IPS-20b (cell line): Measurements from ENCODE around the gene PRKCE.

Source experiments
- H3K27ac ChIP-seq: one replicate; pipeline ENCODE4 v1.5.1; 2013; ENCODE audit warnings: low read length
- H3K27me3 ChIP-seq: 2 replicates; pipeline ENCODE4 v1.6.1; 2013; ENCODE audit warnings: mild to moderate bottlenecking, low read length, inconsistent platforms; ENCODE audit not compliant: insufficient read depth
- H3K36me3 ChIP-seq: 2 replicates; pipeline ENCODE4 v1.6.1; 2013; ENCODE audit warnings: low read depth, mild to moderate bottlenecking, inconsistent platforms, low read length, moderate library complexity; ENCODE audit not compliant: insufficient read depth
- H3K4me1 ChIP-seq: 2 replicates; pipeline ENCODE4 v1.6.1; 2013; ENCODE audit warnings: mild to moderate bottlenecking, control low read depth, inconsistent platforms, low read length, moderate library complexity; ENCODE audit not compliant: insufficient read depth
- H3K4me3 ChIP-seq: 2 replicates; pipeline ENCODE4 v1.5.1; 2013; ENCODE audit warnings: mild to moderate bottlenecking, low read length, inconsistent platforms
- H3K9ac ChIP-seq: 2 replicates; pipeline ENCODE4 v1.6.1; 2013; ENCODE audit warnings: low read depth, mild to moderate bottlenecking, inconsistent platforms, low read length, moderate library complexity
- H3K9me3 ChIP-seq: 2 replicates; pipeline ENCODE4 v1.6.1; 2013; ENCODE audit warnings: mild to moderate bottlenecking, low read depth, low read length, inconsistent platforms; ENCODE audit not compliant: insufficient read depth

PRKCE gene

DNA sequence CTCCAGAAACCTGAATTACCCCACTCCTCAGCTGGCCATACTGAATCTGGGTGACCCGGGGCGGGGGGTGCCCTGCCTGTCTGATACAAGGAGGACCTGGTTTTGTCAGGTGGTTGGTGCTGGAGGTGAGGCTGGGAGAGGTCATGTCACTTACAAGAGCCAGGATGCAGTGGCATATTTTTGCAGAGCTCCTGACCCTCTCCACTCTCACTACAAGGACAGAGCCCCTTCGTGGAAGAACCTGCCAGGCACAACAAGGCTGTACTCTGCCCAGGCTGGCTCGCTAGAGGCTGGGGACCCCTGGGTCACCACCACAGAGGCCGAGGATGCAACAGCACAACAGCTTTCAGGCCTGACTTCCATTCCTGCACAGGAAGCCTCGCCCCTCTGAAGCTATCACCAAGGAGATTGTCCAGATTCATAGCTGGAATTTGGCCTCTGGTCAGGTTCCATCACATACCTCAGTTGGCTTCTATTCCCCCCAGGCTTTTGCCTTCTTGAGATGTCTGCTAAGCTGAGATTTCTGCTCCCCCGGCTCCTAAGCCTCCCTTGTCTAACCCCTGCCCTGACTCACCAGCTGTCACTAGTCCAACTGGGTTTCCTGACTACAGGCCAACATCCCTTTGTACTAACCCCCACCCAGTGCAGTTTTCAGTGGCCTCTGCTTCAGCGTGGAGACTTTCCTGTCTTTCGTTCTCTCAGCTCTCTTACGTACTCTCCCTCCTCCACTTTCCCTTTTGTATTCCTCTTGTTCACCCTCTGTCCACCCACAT, 513.2 kb downstream of the PRKCE start:
- Histone ChIP-seq H3K27ac (no peak overlapping the region), H3K36me3 (no peaks in the 10 kb centered on the region), H3K9me3 (no peaks in the 10 kb centered on the region), H3K4me3 (no peak overlapping the region), H3K4me1 (peaks cover 11% of the 10 kb centered on the region), H3K27me3 (no peaks in the 10 kb centered on the region), H3K9ac (no peak overlapping the region)

DNA sequence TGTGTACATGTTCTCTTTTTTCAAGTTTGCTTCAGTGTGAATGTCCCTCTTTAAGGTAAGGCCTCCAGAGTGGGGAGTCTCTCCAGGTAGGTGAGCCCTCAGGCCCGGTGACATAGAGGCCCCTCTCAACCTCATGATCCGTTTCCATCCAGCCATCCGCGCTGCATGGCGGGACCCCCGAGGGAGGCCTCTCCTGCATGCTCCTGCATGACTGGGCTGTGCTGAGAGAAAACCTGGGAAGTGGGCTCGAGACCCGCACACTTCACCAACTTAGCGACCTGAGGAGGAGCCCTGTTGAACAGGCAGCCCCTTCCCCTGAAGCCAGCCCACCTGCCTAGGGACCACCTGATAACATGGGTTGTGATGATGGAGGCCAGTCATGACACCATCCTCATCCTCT, 514.4 kb downstream of the PRKCE start:
- no peak overlapping the region for H3K4me3 ChIP-seq

DNA sequence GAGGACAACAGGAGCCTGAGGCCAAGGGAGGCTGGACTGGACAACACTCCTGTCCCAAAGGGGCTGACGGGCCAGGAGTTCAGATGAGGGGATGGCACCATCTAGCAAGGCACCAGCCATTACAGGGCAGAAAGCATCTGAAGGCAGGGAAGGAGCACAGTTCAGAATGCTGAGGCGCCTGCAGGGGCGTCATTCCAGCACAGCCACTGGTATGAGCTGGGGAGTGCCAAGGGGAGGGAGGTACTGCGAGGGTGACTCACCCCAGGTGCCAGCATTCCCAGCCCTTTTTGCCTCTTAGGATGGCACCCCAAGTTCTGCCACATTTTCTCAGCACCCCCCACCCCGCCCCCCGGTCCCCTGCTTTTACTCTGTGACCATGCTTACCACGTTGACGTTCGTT, 515.9 kb downstream of the PRKCE start:
- H3K36me3 ChIP-seq: no peaks in the 10 kb centered on the region
- H3K4me1 ChIP-seq: peaks cover 16% of the 10 kb centered on the region
- H3K9me3 ChIP-seq: no peaks in the 10 kb centered on the region
- no peaks in the 10 kb centered on the region for H3K27me3 ChIP-seq
- no peak overlapping the region for H3K4me3 ChIP-seq
- no peak overlapping the region for H3K27ac ChIP-seq
- no peak overlapping the region for H3K9ac ChIP-seq

More for the DNA sequence above, 514.4 kb downstream of the PRKCE start:
- H3K36me3 ChIP-seq: no peaks in the 10 kb centered on the region
- no peak overlapping the region for H3K27ac ChIP-seq
- H3K9me3 ChIP-seq: no peaks in the 10 kb centered on the region
- peaks cover 12% of the 10 kb centered on the region for H3K4me1 ChIP-seq
- no peak overlapping the region for H3K9ac ChIP-seq
- H3K27me3 ChIP-seq: no peaks in the 10 kb centered on the region

- no peaks in the 10 kb centered on the region for H3K36me3 ChIP-seq
- no peak overlapping the region for H3K4me3 ChIP-seq
- H3K27ac ChIP-seq: no peak overlapping the region
- no peaks in the 10 kb centered on the region for H3K9me3 ChIP-seq
- peaks cover 16% of the 10 kb centered on the region for H3K4me1 ChIP-seq
- H3K9ac ChIP-seq: no peak overlapping the region
- no peaks in the 10 kb centered on the region for H3K27me3 ChIP-seq
These were observed 516.4 kb downstream of the PRKCE start for GRCh38 chr2:46167924-46168323.

DNA sequence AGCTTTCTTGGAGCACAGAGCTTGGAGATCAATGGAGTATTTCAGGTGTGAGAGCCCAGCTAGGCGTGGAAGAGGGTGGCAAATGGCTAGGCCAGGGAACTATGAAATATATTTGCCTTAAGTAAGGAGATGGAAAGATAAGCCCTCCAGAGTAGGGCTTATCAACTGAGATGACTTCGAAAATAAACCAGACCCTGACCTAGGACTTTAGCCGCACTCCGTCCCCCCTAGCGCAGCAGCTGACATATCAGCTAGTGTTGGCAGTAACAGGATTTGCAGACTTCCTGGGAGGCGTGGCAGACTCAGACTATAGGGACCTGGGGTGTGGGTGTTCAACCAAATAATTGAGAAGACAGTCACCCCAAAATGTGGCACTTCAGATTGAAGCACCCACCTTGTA, 518.0 kb downstream of the PRKCE start:
- H3K27ac ChIP-seq: no peak overlapping the region
- H3K4me3 ChIP-seq: no peak overlapping the region
- no peaks in the 10 kb centered on the region for H3K36me3 ChIP-seq
- H3K27me3 ChIP-seq: no peaks in the 10 kb centered on the region
- H3K9me3 ChIP-seq: no peaks in the 10 kb centered on the region
- H3K4me1 ChIP-seq: peaks cover 16% of the 10 kb centered on the region
- no peak overlapping the region for H3K9ac ChIP-seq

DNA sequence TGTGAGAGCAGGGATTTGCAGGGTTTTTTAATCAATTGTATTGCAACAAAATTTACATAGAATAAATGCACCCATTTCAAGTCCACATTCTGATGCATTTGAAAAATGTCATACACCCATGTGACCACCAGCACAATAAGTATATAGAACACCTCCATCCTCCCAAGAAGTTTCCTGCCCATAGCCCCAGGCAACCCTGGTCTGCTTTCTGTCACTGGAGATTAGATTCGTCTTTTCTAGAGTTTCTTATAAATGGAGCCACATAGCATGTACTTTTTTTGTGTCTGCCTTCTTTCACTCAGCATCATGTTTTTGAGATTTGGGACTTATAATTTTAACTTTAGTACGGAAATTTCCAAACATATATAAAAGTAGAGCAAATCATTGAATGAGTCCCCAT, 518.6 kb downstream of the PRKCE start:
- no peaks in the 10 kb centered on the region for H3K9me3 ChIP-seq
- H3K27me3 ChIP-seq: no peaks in the 10 kb centered on the region
- no peak overlapping the region for H3K4me3 ChIP-seq
- no peak overlapping the region for H3K27ac ChIP-seq
- H3K4me1 ChIP-seq: peaks cover 16% of the 10 kb centered on the region
- no peak overlapping the region for H3K9ac ChIP-seq
- H3K36me3 ChIP-seq: no peaks in the 10 kb centered on the region

GRCh38 chr2:46170611-46171350, 519.3 kb downstream of the PRKCE start:
- Histone ChIP-seq H3K9me3 (no peaks in the 10 kb centered on the region), H3K27me3 (no peaks in the 10 kb centered on the region), H3K4me3 (no peak overlapping the region), H3K9ac (no peak overlapping the region), H3K36me3 (no peaks in the 10 kb centered on the region), H3K4me1 (peaks cover 16% of the 10 kb centered on the region), H3K27ac (no peak overlapping the region)

- no peak overlapping the region for H3K9ac ChIP-seq
- no peaks in the 10 kb centered on the region for H3K9me3 ChIP-seq
- H3K4me1 ChIP-seq: peaks cover 16% of the 10 kb centered on the region
- no peak overlapping the region for H3K27ac ChIP-seq
- H3K36me3 ChIP-seq: no peaks in the 10 kb centered on the region
- H3K27me3 ChIP-seq: no peaks in the 10 kb centered on the region
- H3K4me3 ChIP-seq: no peak overlapping the region
These were observed 520.0 kb downstream of the PRKCE start for GRCh38 chr2:46171411-46171953.

DNA sequence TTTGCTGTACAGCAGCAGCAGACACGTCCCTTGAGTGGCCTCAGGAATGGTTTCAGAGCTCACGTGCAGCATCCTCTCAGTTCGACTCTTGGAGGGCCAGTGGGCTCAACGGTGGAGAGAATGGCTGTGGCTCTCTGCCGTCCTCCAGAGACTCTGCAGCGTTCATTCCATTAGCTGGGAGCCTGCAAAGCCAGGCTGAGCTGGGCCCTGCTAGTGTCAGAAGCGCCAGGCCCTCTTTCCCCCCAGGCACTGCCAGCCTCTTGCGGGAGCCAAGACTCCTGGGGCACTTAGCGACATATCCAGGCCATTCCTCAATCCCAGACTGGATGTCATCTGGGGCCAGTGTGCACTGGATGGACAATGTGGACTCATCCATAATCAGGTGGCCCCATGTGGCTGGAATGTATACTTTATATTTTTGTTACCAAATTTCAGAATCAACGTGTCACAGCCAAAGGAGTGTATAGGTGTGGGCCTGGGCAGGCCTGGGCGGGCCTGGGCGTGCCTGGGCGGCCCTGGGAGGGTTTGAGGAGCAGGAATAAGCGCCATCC, 520.6 kb downstream of the PRKCE start:
- H3K9me3 ChIP-seq: no peaks in the 10 kb centered on the region
- H3K4me3 ChIP-seq: no peak overlapping the region
- no peaks in the 10 kb centered on the region for H3K27me3 ChIP-seq
- H3K4me1 ChIP-seq: peaks cover 16% of the 10 kb centered on the region
- H3K27ac ChIP-seq: no peak overlapping the region
- no peaks in the 10 kb centered on the region for H3K36me3 ChIP-seq
- H3K9ac ChIP-seq: no peak overlapping the region

DNA sequence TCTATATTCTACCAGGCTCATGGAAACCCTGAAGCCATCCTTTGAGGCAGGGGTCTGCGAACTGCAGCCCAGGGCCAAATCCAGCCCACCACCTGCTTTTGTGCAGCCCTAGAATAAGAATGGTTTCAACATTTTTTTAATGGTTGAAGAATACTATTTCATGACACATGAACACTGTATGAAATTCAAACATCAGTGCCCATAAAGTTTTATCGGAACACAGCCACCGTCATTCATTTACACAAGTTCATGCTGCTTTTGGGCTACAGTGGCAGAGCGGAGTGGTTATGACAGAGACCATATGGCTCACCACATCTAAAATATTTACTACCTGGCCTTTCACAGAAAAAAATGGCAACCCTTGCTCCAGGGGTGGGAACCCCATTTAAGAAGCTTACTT, 521.6 kb downstream of the PRKCE start:
- H3K4me1 ChIP-seq: peaks cover 16% of the 10 kb centered on the region
- H3K4me3 ChIP-seq: no peak overlapping the region
- no peaks in the 10 kb centered on the region for H3K27me3 ChIP-seq
- H3K9ac ChIP-seq: no peak overlapping the region
- H3K36me3 ChIP-seq: no peaks in the 10 kb centered on the region
- H3K9me3 ChIP-seq: no peaks in the 10 kb centered on the region
- H3K27ac ChIP-seq: no peak overlapping the region

- H3K27ac ChIP-seq: no peak overlapping the region
- no peaks in the 10 kb centered on the region for H3K36me3 ChIP-seq
- no peaks in the 10 kb centered on the region for H3K9me3 ChIP-seq
- H3K4me3 ChIP-seq: no peak overlapping the region
- peaks cover 14% of the 10 kb centered on the region for H3K4me1 ChIP-seq
- H3K9ac ChIP-seq: no peak overlapping the region
- no peaks in the 10 kb centered on the region for H3K27me3 ChIP-seq
These were observed 522.3 kb downstream of the PRKCE start for GRCh38 chr2:46173636-46174250.
